GM12873 (cell line): ENCODE results near the gene MAP2K5.

ENCODE experiments used
- TF ChIP-seq, protein P1 (sequence below): IDR thresholded peaks from 2 replicates; pipeline ENCODE4 v1.5.1; 2012; ENCODE audit warnings: low read depth, mild to moderate bottlenecking, moderate library complexity, low read length, control low read depth; ENCODE audit not compliant: insufficient read depth; ENCODE audit errors: missing control alignments

MAP2K5 gene

GRCh38 chr15:67820122-67820991, 277.9 kb downstream of the MAP2K5 start:
- TF ChIP-seq, protein P1, sequence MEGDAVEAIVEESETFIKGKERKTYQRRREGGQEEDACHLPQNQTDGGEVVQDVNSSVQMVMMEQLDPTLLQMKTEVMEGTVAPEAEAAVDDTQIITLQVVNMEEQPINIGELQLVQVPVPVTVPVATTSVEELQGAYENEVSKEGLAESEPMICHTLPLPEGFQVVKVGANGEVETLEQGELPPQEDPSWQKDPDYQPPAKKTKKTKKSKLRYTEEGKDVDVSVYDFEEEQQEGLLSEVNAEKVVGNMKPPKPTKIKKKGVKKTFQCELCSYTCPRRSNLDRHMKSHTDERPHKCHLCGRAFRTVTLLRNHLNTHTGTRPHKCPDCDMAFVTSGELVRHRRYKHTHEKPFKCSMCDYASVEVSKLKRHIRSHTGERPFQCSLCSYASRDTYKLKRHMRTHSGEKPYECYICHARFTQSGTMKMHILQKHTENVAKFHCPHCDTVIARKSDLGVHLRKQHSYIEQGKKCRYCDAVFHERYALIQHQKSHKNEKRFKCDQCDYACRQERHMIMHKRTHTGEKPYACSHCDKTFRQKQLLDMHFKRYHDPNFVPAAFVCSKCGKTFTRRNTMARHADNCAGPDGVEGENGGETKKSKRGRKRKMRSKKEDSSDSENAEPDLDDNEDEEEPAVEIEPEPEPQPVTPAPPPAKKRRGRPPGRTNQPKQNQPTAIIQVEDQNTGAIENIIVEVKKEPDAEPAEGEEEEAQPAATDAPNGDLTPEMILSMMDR = no peak

- TF ChIP-seq, protein P1 = no peak
Measured at GRCh38 chr15:67820992-67821783, 278.7 kb downstream of the MAP2K5 start.

DNA sequence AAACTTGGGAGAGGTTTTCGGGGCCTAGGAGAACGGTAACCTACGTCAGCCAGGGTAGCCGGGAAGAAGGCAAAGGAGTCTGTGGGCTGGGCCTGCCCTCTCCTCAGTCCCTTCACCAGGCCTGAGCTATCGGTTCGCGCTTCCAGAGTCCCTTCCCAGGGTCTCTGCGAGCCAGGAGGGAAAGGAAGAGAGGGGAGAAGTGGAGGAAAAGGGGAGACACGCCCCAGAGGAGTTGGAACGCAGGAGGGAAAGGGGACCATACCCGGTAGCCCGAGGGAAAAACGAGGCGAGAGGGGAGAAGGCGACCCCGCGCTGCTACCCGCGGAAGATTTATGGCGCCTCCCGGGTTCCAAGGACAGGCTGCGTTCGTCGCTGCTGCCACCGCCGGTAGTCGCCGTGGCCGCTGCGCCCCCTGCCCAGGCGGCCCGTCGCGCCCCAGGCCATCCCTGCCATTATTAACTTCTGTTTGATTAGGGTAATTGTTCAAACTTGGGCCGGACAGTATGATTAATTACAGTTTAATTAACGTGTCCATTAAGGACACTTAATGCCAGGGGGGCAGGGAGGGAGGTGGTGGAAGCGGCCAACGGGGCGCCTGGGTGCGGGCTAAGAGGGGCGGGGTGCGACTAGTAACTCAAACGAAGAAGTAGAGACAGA, 279.4 kb downstream of the MAP2K5 start:
- TF ChIP-seq, protein P1 = no peak

- TF ChIP-seq, protein P1 = no peak
Measured at GRCh38 chr15:67822537-67823313, 280.2 kb downstream of the MAP2K5 start.

GRCh38 chr15:67823314-67824196, 281.1 kb downstream of the MAP2K5 start:
- TF ChIP-seq, protein P1 = no peak

GRCh38 chr15:67824197-67824968, 281.9 kb downstream of the MAP2K5 start:
- TF ChIP-seq, protein P1 = no peak
